Stimulated activated CD4-positive, alpha-beta T cell treated with anti-CD3 and anti-CD28 coated beads, Interleukin-1b, Interleukin-23, amount 100 ng/mL, for 1 hour (primary cell): ENCODE results near the gene GUCA2A.

Experiments
- DNase-seq, 2 donors: peaks; one replicate each; pipeline ENCODE4 v3.0.0-alpha.2; 2020; ENCODE audit warnings: low read depth in 2 of 2

Gene GUCA2A

DNA sequence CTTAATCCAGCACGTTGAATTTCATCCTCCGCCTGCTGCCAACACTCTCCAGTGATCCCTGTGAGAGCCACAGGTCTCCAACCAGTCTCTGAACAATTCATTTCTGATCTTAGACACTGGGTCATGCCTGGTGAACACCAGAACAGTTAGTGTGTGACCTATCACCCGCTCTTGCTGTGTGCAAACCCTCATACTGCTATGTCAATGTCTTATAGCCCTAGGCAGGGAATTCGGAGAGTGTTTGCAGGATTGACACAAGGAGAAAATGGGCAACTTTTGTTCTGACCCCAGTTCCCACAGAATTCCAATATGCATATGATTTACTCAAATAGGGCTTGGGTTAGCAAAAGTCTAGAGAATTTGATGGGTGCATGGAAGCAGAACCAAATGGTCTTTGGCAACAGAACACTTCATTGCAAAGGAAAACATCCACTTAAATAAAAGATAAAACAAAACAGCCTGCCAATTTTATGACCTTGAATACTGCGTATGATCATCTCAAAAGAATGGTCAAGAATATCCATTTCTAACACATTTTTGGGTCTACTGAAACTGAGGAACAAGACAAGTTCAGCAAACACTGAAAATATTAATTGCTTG lies 34.4 kb downstream of the GUCA2A start:
- no peak for DNase-seq

DNA sequence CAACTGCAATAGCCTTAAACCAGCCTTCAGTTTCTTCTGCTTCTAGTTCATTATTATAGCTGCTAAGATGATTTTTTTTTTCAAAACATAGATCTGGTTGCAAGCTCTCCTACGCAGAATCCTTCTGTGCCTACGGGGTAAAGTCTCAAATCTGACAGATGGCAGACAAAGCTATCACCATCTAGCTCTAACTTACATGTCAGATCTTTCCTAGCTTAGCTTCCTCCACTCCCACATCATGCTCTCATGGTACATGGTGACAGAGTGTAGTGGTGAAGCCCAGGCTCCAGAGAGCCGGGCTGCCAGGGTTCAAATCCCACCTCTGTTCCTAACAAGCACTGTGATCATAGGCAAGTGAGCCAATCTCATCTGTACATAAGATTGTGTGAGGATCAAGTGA lies 35.6 kb downstream of the GUCA2A start:
- DNase-seq, result no peak

DNA sequence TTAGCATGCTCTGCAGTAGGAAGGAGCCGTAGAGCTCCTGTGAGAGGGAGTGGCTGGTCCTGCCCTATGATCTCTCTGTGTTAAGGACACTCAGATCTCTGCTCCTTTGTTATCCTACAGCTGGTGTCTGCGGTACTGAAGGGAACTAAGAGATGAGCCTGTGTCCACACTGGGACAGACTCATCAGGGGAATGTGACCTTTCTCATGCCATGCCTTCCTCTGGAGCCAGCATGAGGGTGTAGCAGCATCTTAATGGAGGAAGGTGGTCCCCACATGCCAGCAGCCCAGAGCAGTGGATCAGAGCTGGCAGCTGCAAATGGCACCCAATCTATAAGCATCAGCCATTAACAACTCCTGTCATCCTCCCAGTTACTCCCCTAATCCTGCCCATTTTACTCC lies 36.0 kb downstream of the GUCA2A start:
- no peak for DNase-seq

DNA sequence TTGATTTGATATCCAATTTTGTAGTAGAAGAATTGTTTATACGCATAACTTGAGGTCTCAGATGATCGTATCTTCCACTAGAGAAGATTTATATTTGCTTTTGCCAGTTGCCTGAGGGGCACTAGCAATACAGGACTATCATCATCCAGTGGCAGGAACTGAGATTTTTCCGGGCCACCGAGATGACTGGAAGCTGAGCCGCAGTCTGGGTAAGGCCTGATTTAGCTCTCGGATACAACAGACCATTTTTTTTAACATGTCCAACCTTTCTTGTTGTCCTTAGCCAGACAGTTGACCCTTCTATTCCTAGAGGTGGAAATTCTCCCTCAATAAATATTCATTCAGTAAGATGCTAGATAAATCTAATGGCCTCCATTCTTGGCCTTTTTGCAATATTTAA lies 36.8 kb downstream of the GUCA2A start:
- DNase-seq, result no peak

DNA sequence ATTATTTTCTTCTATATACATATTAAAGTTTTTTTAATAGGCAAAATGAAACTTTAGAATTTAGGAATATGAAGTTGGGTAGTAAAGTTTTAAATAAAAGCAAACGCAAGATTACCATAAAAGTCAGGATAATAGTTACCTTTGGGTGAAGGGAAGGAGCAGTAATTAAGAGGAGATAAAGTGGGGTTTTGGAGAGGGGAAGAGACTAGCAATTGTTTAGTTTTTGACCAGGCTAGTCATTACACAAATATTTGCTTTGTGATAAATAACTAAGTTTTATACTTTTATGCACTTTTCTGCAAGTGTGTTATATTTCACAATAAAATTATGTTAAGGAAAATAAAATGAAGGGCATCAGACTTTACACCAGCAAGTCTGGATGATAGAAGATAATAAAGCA lies 39.0 kb downstream of the GUCA2A start:
- DNase-seq, result no peak

DNA sequence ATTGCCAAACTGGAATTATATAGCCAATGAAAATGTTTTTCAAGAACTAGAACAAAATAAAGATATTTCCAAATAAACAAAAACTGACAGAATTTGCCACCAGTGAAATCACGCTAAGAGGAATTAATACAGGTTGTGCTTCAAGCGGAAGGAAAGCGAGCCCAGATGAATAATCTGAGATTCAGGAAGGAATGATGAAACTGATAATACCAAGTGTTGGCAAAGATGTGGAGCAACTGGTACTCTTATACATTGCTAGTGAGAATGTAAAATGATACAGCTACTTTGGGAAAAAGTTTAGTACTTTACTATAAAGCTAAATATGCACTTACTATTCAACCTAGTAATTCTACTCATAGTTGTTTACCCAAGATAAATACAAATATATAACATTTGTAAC lies 42.1 kb downstream of the GUCA2A start:
- no peak for DNase-seq

DNA sequence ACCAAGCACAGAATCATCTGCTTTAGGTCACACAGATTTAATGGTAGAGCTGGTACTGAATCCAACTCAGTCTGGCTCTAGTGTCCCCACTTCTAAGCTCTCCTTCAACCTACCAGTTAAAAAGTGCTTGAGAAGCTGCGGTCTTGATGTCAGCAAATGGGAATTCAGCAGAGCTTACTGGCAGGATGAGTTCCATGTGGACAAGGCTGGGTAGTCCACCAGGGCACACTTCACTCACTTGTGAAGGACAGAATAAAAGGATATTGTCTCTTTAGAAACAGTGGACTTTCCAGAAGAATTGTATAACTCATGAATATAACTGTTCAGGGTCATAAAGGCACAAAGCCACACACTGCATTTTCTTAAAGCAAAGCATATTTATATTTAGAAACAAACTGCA lies 46.4 kb downstream of the GUCA2A start:
- DNase-seq, result no peak

DNA sequence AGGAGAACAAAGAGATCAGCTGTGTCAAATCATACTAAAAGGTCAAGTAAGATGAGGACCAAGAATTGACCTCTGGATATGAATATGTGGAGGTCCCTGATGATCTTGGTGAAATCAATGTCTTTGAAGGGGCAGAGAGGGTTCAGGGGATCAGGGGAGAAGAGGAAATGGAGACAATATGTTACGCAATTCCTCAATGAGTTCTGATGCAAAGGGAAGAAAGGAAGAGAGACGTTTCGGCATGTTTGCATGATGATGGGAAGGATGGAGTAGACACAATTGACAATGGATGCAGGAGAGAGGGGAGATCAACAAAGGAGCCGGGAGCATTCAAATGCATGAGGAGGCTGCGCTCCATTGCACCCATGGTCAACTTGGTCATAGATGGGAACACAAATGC lies 47.3 kb downstream of the GUCA2A start:
- DNase-seq, result no peak

DNA sequence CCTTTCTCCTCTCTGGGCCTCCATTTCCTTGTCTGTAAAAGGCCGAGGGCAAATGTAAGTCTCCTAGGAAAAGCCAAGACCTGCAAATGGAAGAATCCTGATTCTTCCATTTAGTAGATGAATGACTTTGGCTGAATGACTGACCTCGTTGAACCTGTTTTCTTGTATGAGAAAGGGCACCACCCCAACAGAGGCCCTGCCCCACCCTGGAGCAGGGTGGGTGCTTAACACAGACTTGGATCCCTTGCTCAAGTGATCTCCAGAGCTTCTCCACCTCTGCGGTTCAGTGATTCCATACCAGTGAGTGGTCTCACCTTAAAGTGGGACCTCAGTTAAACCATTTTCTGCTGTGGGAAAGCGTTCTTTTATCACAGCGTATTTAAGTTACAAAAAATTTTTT lies 50.3 kb downstream of the GUCA2A start:
- DNase-seq, result no peak
